Astrocyte (in vitro differentiated cells and primary cell): ENCODE measurements around the gene SUSD5.

Experiments
- EZH2 ChIP-seq: IDR thresholded peaks from 2 replicates; pipeline ENCODE4 v1.6.1; 2012; ENCODE audit warnings: mild to moderate bottlenecking, low read length, inconsistent platforms; ENCODE audit not compliant: insufficient read depth
- TF ChIP-seq, protein P1 (sequence below): IDR thresholded peaks from 2 replicates; pipeline ENCODE4 v1.5.1; 2011; ENCODE audit warnings: low read depth, mild to moderate bottlenecking, inconsistent platforms, low read length, moderate library complexity; ENCODE audit not compliant: insufficient read depth

GRCh38 chr3:33114622-33115023 is 104.0 kb downstream of the SUSD5 start:
- TF ChIP-seq, protein P1, sequence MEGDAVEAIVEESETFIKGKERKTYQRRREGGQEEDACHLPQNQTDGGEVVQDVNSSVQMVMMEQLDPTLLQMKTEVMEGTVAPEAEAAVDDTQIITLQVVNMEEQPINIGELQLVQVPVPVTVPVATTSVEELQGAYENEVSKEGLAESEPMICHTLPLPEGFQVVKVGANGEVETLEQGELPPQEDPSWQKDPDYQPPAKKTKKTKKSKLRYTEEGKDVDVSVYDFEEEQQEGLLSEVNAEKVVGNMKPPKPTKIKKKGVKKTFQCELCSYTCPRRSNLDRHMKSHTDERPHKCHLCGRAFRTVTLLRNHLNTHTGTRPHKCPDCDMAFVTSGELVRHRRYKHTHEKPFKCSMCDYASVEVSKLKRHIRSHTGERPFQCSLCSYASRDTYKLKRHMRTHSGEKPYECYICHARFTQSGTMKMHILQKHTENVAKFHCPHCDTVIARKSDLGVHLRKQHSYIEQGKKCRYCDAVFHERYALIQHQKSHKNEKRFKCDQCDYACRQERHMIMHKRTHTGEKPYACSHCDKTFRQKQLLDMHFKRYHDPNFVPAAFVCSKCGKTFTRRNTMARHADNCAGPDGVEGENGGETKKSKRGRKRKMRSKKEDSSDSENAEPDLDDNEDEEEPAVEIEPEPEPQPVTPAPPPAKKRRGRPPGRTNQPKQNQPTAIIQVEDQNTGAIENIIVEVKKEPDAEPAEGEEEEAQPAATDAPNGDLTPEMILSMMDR, result no peak
- TF ChIP-seq EZH2, result no peak
